H54 (cell line): ENCODE measurements around the gene BCAS1.
A peak's percentile ranks its signal among the peaks of the same experiment; 100 is the strongest.

Source experiments
- DNase-seq: peaks from one replicate; pipeline ENCODE4 v3.0.0; 2011; ENCODE audit warnings: low spot score, mixed read lengths; ENCODE audit not compliant: insufficient read length
- FAIRE-seq: peaks from 3 replicates; lab custom pipeline; 2011; peaks lifted over from hg19 to GRCh38; lab: Jason Lieb, UNC
- POLR2A ChIP-seq: IDR thresholded peaks from 2 replicates; pipeline ENCODE4 v1.6.1; 2011; ENCODE audit warnings: low read depth, mild to moderate bottlenecking, low read length

The BCAS1 gene

GRCh38 chr20:53927990-53928389 is 142.4 kb downstream of the BCAS1 start:
- TF ChIP-seq POLR2A, result no peak
- DNase-seq (no peak), FAIRE-seq (no peak)

- DNase-seq, result peak; percentile 69
- peak; percentile 86 for FAIRE-seq
- TF ChIP-seq POLR2A, result no peak
These were observed 143.9 kb downstream of the BCAS1 start for GRCh38 chr20:53926428-53927028.

DNA sequence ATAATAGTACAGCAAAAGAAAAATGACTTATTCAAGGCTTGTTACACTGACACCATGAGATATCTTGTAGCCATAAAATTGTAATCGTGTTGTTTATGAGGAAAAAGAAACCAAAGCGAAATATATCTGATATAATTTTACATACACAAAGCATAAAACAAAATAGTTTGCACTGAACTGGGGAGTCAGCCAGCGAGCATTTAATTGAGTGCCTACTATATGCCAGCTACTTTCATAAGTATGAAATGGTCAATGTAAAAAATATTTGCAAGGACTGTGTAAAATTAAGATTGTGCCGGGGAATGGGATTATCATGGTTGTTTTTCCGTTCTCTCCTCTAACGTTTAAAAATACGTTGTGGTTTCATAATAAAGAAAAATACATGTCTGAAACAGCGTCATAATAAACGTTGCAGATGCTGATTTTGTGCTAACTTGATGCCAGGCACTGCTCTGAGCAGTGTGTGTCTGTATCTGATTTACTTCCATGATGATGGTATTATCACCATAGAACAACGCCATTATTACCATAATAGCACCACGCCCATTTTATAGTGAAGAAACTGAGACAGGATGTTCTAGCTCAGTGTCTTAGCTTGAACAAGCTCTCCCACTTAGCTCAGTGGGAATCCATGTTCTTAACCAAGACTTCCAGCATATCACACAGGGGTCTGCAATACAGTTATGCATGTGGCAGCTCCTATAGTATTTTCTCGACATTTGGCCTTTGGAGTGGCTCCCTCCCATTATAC is 144.6 kb downstream of the BCAS1 start:
- TF ChIP-seq POLR2A, result no peak
- FAIRE-seq (no peak), DNase-seq (no peak)

DNA sequence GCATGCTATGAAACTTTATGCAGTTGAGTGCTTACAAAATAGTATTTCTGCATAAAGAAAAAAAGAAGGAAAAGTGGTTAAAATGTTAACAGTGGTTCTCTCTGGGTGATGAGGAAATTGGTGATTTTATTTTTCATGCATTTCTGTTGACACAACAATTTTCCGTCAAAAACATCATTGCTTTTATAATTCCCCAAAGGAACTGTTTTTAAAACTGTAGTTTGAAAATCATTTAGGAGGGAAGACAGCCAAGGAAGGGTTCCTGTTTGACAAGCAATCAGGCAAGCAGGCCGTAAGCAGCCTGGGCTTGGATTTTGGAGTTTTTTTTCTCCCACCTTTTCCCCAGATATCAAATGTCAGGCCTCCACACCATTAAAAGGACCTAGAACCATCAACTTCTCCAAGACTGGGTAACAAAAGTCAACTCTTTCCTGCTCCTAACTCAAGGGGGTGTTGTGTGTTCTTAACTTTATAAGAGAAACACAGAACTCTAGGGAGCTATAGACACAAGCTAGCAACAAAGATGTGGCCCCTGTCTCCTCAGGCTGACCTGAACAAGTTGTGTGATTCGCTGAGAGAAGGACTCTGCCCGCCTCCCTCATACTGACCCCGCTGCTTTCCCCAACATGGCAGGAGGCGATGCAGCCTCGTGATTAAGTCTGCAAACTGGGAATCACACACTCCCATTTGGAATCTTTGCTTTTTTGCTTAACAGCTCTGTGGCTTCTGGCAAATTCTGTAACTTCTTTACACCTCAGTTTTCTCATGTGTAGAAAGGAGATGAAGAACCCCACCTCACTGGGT is 146.6 kb downstream of the BCAS1 start:
- FAIRE-seq (no peak), DNase-seq (no peak)
- TF ChIP-seq POLR2A, result no peak

DNA sequence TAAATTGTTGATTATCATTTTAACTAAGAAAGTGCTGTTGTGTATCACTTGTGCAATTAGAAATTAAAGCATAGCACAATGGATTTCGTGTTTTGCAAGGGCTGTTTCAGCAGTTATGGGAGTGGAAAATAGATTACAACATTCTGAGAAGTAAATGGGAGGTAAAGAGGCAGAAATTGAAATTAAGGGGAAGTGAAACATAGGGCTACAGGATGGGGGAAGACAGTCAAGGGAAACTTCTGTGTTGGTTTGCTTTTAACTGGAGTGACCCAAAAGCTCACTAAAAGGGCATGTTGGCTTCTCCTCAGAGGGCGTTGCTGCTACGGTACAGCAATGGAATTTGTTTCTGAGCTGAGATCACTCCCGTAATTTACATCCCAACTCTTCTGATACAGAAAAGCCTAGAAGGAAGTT is 147.5 kb downstream of the BCAS1 start:
- no peak for FAIRE-seq
- no peak for TF ChIP-seq POLR2A
- DNase-seq, result no peak

- FAIRE-seq (no peak), DNase-seq (no peak)
- TF ChIP-seq POLR2A, result no peak
These were observed 148.9 kb downstream of the BCAS1 start for GRCh38 chr20:53921443-53921973.

- no peak for DNase-seq
- no peak for TF ChIP-seq POLR2A
- FAIRE-seq, result no peak
These were observed 149.6 kb downstream of the BCAS1 start for GRCh38 chr20:53920647-53921245.

DNA sequence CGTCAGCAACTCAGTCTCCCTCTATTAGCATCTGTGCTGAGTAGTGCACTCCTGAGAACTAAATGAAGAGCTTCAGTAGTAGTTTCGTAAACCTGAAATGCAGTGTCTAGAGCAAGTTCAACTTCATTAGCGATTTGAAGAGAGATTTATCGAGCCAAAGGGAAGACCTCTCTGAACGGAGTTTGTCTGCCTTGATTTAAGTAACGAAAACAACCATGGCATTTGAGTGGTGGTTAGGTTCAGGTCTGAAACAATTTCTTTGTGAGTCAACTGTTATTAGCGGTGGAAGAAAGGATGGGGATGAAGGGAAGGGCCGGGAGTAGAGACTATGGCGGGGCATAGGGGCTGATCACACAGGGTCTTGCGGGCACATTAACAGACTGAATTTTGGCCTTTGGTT is 150.5 kb downstream of the BCAS1 start:
- TF ChIP-seq POLR2A, result no peak
- DNase-seq (no peak), FAIRE-seq (no peak)

GRCh38 chr20:53918949-53919361 is 151.4 kb downstream of the BCAS1 start:
- no peak for FAIRE-seq
- TF ChIP-seq POLR2A, result no peak
- no peak for DNase-seq

GRCh38 chr20:53918020-53918311 is 152.4 kb downstream of the BCAS1 start:
- FAIRE-seq, result no peak
- no peak for TF ChIP-seq POLR2A
- DNase-seq, result no peak

- no peak for TF ChIP-seq POLR2A
- no peak for DNase-seq
- FAIRE-seq, result no peak
These were observed 153.0 kb downstream of the BCAS1 start for GRCh38 chr20:53917145-53918019.

- FAIRE-seq, result no peak
- no peak for DNase-seq
These were observed 154.3 kb downstream of the BCAS1 start for GRCh38 chr20:53916173-53916512.

More at GRCh38 chr20:53916173-53916512, 154.3 kb downstream of the BCAS1 start:
- no peak for TF ChIP-seq POLR2A
